SKM-1 treated with dmso at 0.1 percent for 144 hours (cell line): Measurements from ENCODE around the gene DERA.
A peak's percentile ranks its signal among the peaks of the same experiment; 100 is the strongest.
"Not testable (repeated sequence)": the region's sequence is repeated elsewhere in the genome, so short reads cannot be mapped to it uniquely, and the experiment has no call there.

Experiments
- DNase-seq: peaks from one replicate; lab custom pipeline; 2025; ENCODE audit not compliant: unreplicated experiment; lab: John Stamatoyannopoulos, UW

DERA gene

DNA sequence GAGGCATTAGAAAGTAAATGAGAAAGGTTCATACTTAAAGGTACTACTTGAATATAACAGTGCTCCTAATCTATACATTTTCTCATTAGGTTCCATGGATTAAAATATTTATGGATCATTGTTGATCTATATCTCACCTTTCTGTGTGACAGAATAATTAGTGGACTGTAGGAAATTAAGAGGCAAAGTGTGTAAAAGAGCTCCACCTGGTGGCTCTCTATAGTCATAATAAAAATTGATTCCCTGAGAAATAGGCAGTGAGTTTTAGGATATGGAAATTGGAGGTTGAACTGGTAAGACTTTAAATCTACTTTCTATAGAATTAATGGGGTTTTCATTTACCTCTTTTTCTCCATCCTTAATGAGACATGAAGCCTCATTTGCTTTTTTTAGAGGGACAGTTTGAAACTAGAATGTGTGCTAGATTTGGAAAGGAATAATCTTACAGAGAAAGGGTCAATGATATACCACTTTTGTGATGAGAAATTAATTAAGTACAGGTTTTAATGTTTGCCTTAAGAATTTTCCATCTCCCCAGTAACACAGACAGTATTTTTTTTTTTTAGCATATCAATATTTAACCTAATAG lies 11.8 kb upstream of the DERA start:
- peak; percentile 14 for DNase-seq

DNA sequence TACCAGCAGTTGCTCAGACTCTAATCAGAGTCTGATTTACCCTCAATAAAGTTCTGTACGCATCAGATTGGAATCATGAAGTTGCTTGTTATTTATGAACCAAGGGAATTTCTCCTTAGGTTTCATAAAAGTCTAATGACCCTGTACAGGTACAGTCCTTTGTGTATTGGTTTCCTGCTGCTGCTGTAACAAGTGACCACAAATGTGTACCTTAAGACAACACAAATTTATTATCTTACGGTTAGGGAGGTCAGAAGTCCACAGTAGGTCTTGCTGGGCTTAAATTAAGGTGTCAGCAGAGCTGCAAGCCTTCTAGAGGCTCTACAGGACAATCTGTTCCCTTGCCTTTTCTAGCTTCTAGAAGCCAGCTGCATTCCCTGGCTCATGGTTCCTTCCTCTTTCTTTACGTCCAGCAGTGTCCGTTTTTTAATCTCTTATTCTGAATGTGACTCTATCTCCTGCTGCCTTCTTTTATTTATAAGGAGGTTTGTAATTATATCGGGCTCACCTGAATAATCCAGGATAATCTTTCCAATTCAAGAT lies 6.7 kb upstream of the DERA start:
- no peak for DNase-seq

DNA sequence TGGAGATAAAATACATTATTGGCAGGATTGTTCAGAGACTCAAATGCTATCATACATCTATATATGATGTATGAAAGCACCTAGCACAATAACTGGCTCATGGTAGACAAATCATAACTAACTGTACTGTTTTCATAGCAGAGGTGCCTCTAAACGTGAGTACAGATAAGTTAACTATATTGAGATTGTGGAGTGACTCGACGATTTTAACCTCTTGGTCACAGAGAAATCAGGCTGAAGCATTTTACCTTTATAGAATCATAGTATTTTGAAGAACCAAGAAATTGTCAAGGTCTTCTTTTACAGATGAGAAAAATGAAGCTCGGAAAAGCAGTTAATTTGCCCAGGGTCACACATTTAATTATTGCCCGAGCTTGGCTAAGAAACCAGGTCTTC lies 666 bp upstream of the DERA start:
- DNase-seq = no peak

DNA sequence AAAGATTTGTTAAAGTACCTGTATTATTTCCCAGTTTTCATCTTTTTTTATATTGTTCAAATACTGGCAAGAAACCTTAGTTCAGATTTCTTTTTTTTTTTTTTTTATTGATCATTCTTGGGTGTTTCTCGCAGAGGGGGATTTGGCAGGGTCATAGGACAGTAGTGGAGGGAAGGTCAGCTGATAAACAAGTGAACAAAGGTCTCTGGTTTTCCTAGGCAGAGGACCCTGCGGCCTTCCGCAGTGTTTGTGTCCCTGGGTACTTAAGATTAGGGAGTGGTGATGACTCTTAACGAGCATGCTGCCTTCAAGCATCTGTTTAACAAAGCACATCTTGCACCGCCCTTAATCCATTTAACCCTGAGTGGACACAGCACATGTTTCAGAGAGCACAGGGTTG lies 799 bp downstream of the DERA start:
- not testable (repeated sequence) for DNase-seq

DNA sequence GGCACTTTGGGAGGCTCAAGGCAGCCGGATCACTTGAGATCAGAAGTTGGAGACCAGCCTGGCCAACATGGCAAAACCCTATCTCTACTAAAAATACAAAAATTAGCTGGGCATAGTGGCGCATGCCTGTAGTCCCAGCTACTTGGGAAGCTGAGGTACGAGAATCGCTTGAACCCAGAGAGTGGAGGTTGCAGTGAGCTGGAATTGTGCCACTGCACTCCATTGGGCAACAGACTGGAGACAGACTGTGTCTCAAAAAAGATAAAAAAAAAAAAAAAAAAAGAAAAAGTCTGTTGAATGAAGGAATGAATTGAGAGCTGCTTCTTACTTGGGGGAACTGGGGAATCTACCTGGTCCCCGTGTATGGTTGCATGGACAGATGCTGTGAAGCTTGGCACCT lies 3.0 kb downstream of the DERA start:
- not testable (repeated sequence) for DNase-seq

DNA sequence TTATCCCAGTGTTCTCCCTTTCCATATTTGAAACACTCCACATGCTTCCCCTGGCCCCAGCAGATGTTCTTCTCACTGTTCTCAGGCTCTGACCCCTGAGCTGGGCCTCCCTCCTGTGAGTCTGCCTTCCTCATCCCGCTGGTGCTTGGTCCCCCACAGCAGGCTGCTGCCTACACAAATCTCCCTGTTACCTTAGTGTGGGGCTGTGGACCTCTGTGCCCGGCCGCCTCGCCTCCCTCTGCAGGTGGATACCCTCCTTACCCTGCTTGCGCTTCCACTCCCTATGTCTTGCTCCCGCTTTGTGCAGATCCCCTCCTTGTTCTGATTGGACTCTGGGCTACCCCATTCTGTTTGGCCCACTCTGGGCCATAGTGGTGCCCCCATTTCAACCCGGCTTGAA lies 6.9 kb downstream of the DERA start:
- no peak for DNase-seq

DNA sequence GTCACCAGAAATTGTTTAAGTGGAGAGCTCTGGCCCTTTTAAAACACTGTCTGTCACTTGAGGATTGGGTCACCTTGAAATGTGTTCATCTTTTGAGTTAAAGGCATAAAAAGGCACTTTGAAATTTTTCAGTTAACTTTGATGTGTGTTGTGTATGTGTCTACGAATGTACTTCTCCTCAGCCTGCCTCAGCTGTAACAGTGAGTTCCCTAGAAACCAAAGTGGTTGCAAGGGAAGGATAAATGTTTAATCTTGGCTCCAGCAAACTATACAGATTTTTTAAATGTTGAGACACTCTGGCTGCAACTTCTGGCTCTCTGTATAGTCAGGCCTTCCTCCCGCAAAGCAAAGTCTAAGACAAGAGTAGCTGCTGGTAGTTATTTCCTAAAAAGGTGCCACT lies 8.3 kb downstream of the DERA start:
- DNase-seq = no peak

DNA sequence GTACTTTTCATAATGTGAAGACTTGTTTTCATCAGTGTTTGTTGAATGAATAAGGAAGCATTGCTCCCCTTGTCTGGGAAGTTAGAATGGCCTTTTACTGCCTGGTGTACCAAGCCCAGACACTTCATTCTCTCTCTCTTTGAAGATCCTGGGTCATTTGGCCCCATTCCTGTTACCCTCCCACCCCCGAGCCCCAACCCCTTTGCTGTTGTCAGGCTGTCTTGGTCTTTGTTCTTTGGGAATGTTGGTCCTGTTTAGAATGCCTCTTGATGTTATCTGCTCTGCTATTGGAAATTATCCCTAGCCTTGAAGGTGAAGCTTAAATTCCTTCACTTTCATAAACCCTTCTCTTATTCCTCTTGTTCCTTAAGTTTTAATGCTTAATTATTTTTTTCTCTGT lies 13.8 kb downstream of the DERA start:
- DNase-seq = no peak

DNA sequence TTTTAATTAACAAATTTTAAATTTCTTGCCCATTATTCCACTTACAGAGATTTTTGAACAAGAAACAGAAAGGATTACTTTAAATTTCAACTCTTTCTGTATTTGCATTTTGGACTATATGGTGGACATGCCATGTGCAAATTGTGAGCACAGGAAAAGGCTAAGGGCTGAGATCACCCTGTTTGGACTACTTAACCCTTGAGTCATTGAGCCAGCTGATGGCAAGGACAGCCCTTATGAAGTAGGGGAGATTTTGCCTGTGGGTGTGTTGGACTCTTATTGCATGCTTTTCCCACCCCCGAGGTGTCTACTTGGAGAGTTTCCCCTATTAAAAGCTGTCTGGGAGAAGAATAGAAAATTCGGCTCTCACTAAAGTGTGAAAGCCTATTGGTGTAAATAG lies 17.2 kb downstream of the DERA start:
- DNase-seq = no peak

DNA sequence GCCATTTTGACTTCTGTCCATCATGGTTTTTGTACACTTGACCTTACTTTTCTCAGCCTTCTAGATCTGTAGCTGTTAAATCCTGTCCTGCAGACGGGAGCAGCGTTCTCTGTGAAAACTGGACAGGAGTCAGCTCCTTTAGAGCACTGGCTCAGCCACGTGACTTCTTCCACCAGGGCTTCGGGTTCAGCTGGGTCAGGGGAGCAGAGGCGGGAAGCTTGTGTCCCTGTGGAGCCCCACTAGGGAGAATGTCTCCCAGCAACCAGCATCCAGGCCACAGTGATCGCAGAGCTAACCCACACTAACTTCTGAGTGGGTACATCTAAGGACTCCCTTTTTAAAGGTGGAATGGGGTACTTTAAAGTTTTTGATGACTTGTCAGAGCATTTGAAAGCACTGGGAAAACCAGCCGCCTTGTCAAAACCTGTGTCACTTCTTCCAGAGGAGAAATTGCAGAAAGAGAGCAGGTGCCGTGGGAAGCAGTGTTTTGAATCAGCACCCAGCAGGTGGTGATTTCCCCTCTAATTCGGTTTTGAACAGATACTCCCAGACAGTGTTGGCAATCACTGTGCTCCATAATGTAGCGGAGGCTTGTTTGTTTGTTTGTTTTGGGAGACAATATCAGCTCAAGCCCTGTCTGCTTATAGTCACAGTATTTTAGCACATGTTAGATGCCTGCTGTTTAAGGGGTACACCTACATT lies 17.9 kb downstream of the DERA start:
- DNase-seq = no peak

DNA sequence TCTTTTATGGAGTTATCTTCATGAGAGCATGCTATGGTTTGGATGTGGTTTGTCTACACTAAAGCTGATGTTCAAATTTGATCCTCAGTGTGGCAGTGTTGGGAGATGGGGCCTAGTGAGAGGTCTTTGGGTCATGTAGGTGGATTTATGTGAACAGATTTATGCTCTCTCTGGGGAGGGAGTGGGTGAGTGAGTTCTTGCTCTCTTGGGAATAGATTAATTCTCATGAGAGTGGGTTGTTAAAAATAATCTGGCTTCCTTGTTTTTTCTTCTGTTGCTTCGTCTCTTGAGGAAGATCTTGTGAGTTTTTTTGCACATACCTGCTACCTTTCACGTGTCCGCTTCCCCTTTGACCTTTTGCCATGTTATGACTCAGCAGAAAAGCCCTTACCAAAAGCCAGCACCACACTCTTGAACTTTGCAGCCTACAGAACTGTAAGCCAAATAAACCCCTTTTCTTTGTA lies 20.5 kb downstream of the DERA start:
- DNase-seq = no peak

DNA sequence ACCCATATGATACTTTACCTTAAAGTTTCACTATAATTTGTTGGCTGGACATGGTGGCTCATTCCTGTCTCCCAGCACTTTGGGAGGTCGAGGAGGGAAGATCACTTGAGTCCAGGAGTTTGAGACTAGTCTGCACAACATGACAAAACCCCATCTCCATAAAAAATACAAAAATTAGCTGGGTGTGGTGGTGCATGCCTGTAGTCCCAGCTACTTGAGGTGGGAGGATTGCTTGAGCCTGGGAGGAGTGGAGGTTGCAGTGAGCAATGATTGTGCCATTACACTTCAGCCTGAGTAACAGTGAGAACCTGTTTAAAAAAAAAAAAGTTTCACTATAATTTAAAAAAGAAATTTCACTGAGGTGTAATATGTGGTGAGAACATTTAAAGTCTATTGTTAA lies 21.2 kb downstream of the DERA start:
- DNase-seq = no peak

DNA sequence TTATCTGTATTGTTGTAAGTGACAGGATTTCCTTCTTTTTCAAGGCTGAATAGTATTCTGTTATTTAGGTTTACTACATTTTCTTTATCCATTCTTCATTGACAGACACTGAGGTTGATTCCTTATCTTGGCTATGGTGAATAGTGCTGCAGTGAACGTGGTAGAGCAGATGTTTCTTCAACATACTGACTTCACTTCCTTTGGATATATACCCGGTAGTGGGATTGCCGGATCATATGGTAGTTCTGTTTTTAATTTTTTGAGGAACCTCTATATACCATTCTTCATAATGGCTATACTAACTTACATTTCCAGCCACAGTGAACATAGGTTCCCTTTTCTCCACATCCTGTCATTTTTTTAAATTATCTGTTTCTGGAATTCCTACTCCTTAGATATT lies 21.8 kb downstream of the DERA start:
- no peak for DNase-seq

DNA sequence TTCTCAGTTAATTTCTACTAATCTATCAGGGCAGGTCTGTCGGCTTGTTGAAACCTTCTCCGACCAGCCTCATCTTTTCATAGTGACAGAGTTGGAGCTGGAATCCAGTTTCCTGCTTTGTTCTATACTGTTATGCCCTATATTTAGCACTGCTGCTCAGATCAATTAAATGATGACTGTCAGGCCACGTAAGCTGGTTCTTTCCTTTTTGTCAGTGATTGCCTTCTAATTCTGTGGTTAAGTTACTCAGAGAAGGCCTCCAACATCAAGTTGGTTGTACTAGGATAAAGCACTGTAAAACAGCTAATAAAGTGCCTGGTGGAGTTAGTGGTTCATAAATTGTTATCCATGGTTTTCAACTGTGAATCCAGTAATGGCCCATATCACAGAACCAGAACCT lies 22.6 kb downstream of the DERA start:
- no peak for DNase-seq

DNA sequence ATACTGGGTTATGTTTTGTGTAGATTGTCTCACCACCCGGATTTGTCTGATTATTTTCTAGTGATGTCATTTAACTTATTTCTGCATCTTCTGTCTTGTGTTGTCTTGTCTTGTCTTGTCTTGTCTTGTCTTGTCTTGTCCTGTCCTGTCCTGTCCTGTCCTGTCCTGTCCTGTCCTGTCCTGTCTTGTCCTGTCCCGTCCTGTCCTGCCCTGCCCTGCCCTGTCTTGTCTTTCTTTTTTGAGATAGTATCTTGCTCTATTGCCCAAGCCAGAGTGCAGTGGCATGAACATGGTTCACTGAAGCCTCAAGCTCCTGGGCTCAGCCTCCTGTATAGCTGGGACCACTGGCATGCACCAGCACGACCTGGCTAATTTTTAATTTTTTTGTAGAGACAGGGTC lies 25.6 kb downstream of the DERA start:
- DNase-seq = no peak

DNA sequence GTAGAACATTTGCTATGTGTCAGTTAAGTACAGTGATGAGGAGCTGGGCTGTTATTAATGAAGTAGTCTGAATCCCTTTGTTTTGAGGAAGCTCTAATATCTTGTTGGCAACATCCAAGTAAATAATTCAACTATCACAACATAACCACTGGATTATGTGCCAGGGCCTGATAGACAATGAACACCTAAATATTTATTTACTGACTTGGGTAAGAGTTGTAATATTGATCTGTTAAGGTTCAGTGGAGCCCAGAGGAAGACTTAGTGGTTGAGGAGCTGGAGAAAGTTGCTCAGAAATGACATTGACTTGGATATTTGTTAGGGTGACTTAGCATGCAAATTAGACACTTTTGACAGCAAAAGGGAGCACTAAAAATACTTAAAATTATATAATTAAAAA lies 26.8 kb downstream of the DERA start:
- no peak for DNase-seq

DNA sequence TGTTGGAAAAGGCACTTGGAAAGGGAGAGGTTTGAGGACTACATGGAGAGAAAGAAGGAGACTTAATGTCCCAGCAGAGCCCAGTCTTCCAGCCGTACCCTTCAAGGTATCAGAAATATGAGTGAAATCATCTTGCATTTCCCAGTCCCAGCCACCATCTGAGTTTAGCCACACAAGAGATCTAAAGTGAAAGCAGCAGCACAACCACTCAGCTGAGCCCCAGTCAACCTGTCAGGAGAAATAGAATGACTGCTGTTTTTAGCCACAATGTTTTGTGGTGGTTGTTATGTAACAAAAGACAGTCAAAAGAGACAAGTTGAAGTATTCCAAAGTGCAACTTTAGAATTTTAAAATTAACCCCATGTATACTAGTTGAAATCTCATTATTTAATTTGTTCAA lies 28.0 kb downstream of the DERA start:
- DNase-seq = no peak

DNA sequence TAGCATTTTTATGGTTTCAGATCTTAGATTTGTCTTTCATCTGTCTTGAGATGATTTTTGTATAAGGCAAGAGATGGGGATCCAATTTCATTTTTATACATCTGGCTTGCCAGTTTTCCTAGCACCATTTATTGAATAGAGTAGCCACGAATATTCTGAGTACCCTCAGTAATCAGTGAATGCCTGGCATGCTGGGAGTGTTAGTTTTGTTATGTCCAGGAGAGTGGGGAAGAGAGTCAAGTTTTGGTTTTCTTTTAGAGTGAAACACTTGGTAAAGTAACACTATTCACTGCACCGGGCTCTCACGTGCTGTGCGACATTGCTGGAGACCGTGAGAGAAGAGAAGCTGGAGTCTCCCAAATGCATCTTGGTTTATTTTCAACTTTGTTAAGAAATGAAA lies 31.3 kb downstream of the DERA start:
- no peak for DNase-seq

DNA sequence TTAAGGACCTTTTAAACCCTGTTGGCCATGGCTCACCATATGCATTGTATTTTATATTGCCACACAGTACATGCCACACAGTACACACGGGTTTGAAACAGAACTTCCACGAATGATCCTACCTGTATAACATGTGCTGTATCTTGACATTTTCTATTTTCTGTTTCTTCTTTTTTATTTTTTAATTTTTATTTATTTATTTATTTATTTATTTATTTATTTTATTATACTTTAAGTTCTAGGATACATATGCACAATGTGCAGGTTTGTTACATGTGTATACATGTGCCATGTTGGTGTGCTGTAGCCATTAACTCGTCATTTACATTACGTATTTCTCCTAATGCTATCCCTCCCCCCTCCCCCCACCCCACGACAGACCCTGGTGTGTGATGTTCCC lies 32.4 kb downstream of the DERA start:
- not testable (repeated sequence) for DNase-seq

DNA sequence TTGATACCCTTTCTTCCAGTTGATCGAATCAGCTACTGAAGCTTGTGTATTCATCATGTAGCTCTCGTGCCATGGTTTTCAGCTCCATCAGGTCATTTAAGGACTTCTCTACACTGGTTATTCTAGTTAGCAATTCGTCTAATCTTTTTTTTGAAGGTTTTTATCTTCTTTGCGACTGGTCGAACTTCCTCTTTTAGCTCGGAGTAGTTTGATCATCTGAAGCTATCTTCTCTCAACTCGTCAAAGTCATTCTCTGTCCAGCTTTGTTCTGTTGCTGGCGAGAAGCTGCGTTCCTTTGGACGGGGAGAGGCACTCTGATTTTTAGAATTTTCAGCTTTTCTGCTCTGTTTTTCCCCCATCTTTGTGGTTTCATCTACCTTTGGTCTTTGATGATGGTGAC lies 37.3 kb downstream of the DERA start:
- not testable (repeated sequence) for DNase-seq

DNA sequence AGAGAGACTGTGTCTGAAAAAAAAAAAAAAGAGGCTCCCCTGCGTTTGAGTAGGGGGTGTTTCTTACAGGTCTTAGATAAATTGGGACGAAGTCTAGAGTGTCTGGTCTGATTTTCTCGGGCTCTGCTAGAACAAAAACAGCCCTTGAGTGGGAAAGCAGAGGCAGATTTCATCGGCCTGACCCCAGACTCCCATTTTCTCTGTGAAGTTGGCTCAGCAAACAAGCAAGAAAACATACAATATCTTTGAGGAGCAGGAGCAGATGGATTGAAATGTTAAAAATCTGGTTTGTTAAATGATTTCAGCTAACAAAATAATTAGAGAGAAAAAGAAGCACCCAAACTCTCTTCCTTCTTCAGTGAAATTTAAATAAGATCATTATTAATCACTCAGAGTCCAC lies 44.1 kb downstream of the DERA start:
- DNase-seq = no peak

DNA sequence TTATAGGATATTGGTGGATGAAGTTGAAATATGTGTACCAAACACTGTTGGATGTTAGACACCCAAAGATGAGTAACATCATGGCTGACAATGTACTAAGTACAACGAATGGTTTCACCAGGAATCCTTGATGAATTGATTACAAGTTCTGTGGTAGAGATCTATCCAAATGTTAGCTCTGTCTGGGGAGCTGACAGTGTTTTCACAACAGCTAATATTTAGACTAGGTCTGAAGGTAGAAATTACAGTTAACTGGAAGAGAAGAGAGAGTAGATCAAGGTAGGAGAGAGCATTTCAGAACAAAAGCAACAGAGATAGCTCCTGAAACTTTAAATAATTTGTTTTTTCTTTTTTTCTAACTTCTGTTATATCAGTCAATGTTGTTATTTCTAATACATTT lies 44.9 kb downstream of the DERA start:
- no peak for DNase-seq
